ENCODE data around the gene CNTNAP2.

Gene CNTNAP2

GRCh38 chr7:148238761-148239325, 2122.2 kb downstream of the CNTNAP2 start:
- no peak for DNase-seq (ENCODE audit: extremely low spot score)
- CTCF ChIA-PET: no interaction called here
- POLR2A ChIA-PET: no interaction called here
- TF ChIP-seq FOXA1 (IDR thresholded peaks at IDR 0.05) (no peak), ZNF384 (IDR thresholded peaks at IDR 0.05) (no peak), ELF4 (IDR thresholded peaks at IDR 0.05) (no peak), FOXK2 (IDR thresholded peaks at IDR 0.05) (no peak), PKNOX1 (IDR thresholded peaks at IDR 0.05) (no peak), NFRKB (IDR thresholded peaks at IDR 0.05) (no peak), FOXM1 (IDR thresholded peaks at IDR 0.05; ENCODE audit: borderline replicate concordance) (no peak), L3MBTL2 (conservative IDR thresholded peaks at IDR 0.05) (no peak)

GRCh38 chr7:148241700-148242293, 2125.2 kb downstream of the CNTNAP2 start:
- no peak for DNase-seq (ENCODE audit: extremely low spot score)
- ChIA-PET CTCF (interaction anchor here (0.6 to 1.7 kb wide), 15 partner anchors 9 to 1897 kb away, joined by 3 to 7 read pairs (median 4); no protein-coding TSS in a partner anchor), POLR2A (no interaction called here)
- TF ChIP-seq FOXA1 (IDR thresholded peaks at IDR 0.05) (no peak), ZNF384 (IDR thresholded peaks at IDR 0.05) (no peak), ARNT (IDR thresholded peaks at IDR 0.05) (no peak), BHLHE40 (IDR thresholded peaks at IDR 0.05; ENCODE audit: borderline replicate concordance) (no peak), NFRKB (IDR thresholded peaks at IDR 0.05) (no peak), CTBP1 (IDR thresholded peaks at IDR 0.05; ENCODE audit: borderline replicate concordance) (no peak), HDGF (IDR thresholded peaks at IDR 0.05; ENCODE audit: borderline replicate concordance) (no peak), FOXK2 (IDR thresholded peaks at IDR 0.05) (no peak), FOXM1 (IDR thresholded peaks at IDR 0.05; ENCODE audit: borderline replicate concordance) (no peak), SUZ12 (IDR thresholded peaks at IDR 0.05) (no peak), LEF1 (IDR thresholded peaks at IDR 0.05; ENCODE audit: borderline replicate concordance) (no peak)

DNA sequence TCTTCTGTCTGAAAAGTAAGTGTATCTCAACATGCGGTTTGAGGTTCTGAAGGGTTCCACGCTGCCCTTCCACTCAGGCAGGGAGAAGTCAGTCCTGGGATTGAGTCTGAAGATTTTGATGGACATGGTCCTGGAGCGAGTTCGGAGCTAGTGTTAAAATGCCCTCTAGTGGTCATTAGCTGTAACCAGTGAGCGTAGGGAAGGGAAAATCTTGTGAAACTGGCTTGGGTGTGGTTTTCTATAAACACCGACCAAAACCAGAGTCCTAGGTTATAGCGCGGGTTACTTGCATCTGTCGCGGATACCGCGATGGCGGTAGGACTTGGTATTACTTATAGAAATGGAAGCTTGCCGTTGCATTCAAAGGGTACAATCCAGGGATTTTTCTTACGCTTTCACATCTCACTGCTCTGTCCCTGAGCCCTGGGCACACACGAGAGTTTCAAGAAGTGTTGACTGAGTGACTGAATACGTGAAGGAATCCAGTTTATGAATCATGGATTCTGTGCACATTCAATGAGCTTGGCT, 2125.8 kb downstream of the CNTNAP2 start:
- peak; percentile 83 for DNase-seq (ENCODE audit: extremely low spot score)
- CTCF ChIA-PET: interaction anchor here (0.6 to 1.7 kb wide), 23 partner anchors 10 to 825 kb away, joined by 3 to 7 read pairs (median 4); no protein-coding TSS in a partner anchor
- POLR2A ChIA-PET: no interaction called here
- peak; percentile 95 for TF ChIP-seq PKNOX1 (IDR thresholded peaks at IDR 0.05)
- no peak for TF ChIP-seq HDGF (IDR thresholded peaks at IDR 0.05; ENCODE audit: borderline replicate concordance)

DNA sequence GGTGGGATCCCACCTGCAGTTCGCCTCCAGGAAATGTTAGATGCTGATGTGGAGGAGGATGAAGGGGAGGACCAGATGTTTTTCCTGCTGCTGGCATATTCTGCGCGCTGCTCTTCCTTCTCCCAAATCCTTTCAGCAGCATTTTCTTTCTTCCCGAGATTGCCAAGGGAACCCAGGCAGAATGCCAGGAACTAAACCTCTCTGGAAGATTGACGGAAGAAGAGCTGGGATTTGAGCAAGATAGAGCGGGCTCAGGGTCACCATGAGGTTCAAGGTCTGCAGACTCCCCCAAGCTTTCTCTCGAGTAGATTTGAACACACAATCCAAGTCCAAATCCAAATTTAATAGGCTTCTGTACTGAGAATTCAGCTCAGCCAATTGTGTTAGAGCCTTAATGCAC, 2128.8 kb downstream of the CNTNAP2 start:
- no peak for DNase-seq (ENCODE audit: extremely low spot score)
- TF ChIP-seq NFRKB (IDR thresholded peaks at IDR 0.05) (no peak), CTBP1 (IDR thresholded peaks at IDR 0.05; ENCODE audit: borderline replicate concordance) (no peak)
- POLR2A ChIA-PET: no interaction called here
- CTCF ChIA-PET: interaction anchor here (0.6 kb wide), 1 partner anchor 590 kb away, joined by 3 read pairs; no protein-coding TSS in a partner anchor

DNA sequence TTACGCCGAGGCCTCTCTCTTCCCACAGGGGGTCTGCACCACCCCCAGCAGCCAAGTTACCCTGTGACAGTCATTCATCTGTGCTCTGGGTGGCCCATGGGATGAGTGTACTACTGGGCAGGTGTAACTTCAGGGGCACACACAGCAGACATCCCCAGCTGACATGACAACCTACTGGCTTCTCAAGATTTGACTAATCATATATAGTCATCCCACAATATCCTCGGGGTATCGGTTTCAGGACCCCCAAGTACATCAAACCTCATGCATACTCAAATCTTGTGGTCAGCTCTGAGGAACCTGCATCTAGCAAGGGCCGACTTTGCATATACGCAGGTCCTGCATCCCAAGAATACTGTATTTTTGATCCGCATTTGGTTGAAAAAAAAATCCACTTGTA, 2137.0 kb downstream of the CNTNAP2 start:
- no peak for DNase-seq (ENCODE audit: extremely low spot score)
- TF ChIP-seq FOXK2 (IDR thresholded peaks at IDR 0.05) (no peak), L3MBTL2 (conservative IDR thresholded peaks at IDR 0.05) (no peak), ARNT (IDR thresholded peaks at IDR 0.05) (no peak), TARDBP (IDR thresholded peaks at IDR 0.05) (no peak), FOXA1 (IDR thresholded peaks at IDR 0.05) (no peak), BHLHE40 (IDR thresholded peaks at IDR 0.05; ENCODE audit: borderline replicate concordance) (no peak), SP1 (IDR thresholded peaks at IDR 0.05) (no peak), CTBP1 (IDR thresholded peaks at IDR 0.05; ENCODE audit: borderline replicate concordance) (no peak), ZNF384 (IDR thresholded peaks at IDR 0.05) (no peak), LEF1 (IDR thresholded peaks at IDR 0.05; ENCODE audit: borderline replicate concordance) (no peak)
- POLR2A ChIA-PET: no interaction called here
- CTCF ChIA-PET: no interaction called here

- CTCF ChIA-PET: no interaction called here
These were observed 2138.7 kb downstream of the CNTNAP2 start for GRCh38 chr7:148255333-148255732.

DNA sequence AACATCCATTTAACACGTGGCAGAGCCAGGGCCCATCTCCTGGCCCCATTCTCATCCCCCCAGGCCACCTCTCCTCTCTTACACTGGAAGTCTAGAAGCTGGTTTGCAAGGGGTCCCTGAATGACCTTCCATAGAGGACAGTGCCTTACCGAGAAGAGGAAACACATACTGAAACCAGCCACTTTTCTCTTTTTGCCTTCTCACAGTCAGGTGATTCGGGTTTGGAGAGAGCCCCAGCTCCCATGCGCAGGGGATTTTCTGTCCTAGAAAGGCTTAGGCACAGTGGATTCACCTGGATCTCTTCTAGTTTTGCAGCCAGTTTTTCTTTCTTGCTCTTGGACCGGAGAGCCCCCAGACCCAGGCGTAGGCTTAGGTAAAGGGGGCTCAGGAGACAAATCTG, 2139.8 kb downstream of the CNTNAP2 start:
- ChIA-PET POLR2A (no interaction called here), CTCF (no interaction called here)
- DNase-seq (ENCODE audit: extremely low spot score): no peak
- no peak for TF ChIP-seq LEF1 (IDR thresholded peaks at IDR 0.05; ENCODE audit: borderline replicate concordance)
- no peak for TF ChIP-seq HDGF (IDR thresholded peaks at IDR 0.05; ENCODE audit: borderline replicate concordance)
- TF ChIP-seq NFRKB (IDR thresholded peaks at IDR 0.05): no peak
- no peak for TF ChIP-seq ZNF384 (IDR thresholded peaks at IDR 0.05)
- TF ChIP-seq L3MBTL2 (conservative IDR thresholded peaks at IDR 0.05): no peak
- no peak for TF ChIP-seq CTBP1 (IDR thresholded peaks at IDR 0.05; ENCODE audit: borderline replicate concordance)
- no peak for TF ChIP-seq FOXA1 (IDR thresholded peaks at IDR 0.05)
- no peak for TF ChIP-seq SUZ12 (IDR thresholded peaks at IDR 0.05)
- TF ChIP-seq SP1 (IDR thresholded peaks at IDR 0.05): no peak
- TF ChIP-seq ELF4 (IDR thresholded peaks at IDR 0.05): no peak

More at GRCh38 chr7:148255333-148255732, 2138.7 kb downstream of the CNTNAP2 start:
- POLR2A ChIA-PET: no interaction called here
- no peak for DNase-seq (ENCODE audit: extremely low spot score)
- TF ChIP-seq BHLHE40 (IDR thresholded peaks at IDR 0.05; ENCODE audit: borderline replicate concordance) (no peak), FOXA1 (IDR thresholded peaks at IDR 0.05) (no peak), CTBP1 (IDR thresholded peaks at IDR 0.05; ENCODE audit: borderline replicate concordance) (no peak), FOXM1 (IDR thresholded peaks at IDR 0.05; ENCODE audit: borderline replicate concordance) (no peak), NFRKB (IDR thresholded peaks at IDR 0.05) (no peak), L3MBTL2 (conservative IDR thresholded peaks at IDR 0.05) (no peak), SUZ12 (IDR thresholded peaks at IDR 0.05) (no peak), LEF1 (IDR thresholded peaks at IDR 0.05; ENCODE audit: borderline replicate concordance) (no peak), SP1 (IDR thresholded peaks at IDR 0.05) (no peak), HDGF (IDR thresholded peaks at IDR 0.05; ENCODE audit: borderline replicate concordance) (no peak), TARDBP (IDR thresholded peaks at IDR 0.05) (no peak), FOXK2 (IDR thresholded peaks at IDR 0.05) (no peak), ELF4 (IDR thresholded peaks at IDR 0.05) (no peak)
